SK-N-SH (cell line): ENCODE data around the gene FAM222B. TPM values are rescaled to one million over a fixed set of nuclear protein-coding genes. Genes with fewer than 3 reads are reported as not detected.
A peak's percentile ranks its signal among the peaks of the same experiment; 100 is the strongest.
"Not testable (repeated sequence)": the region's sequence is repeated elsewhere in the genome, so short reads cannot be mapped to it uniquely, and the experiment has no call there.

Source experiments
- CTCF ChIA-PET: fragments of 300-600, 350-600 bp; formaldehyde crosslinking; extraction: SDS; loops from one replicate; lab custom pipeline; 2021; lab: Yijun Ruan, JAX
- POLR2A ChIA-PET: fragments of 350-600 bp; sonication (Branson Sonifier 250); formaldehyde crosslinking; extraction: SDS; loops from one replicate; lab custom pipeline; 2020; ENCODE audit warnings: antibody characterized with exemption, inconsistent platforms; lab: Yijun Ruan, JAX
- DNase-seq: peaks from one replicate; pipeline ENCODE4 v3.0.0; 2012
- H2AFZ ChIP-seq: fragments of 200-600 bp; sonication (generic); 2 replicates; pipeline ENCODE4 v1.8.1; 2016; ENCODE audit warnings: antibody characterized with exemption, mild to moderate bottlenecking, low read depth
- H3F3A ChIP-seq: fragments of 200-600 bp; sonication (generic); replicated peaks from 2 replicates; pipeline ENCODE3; 2016; ENCODE audit warnings: antibody characterized with exemption, mild to moderate bottlenecking; ENCODE audit not compliant: insufficient read depth
- H3K27ac ChIP-seq, 2 experiments: fragments of 200-500 bp in 1 of 2; fragments of 200-600 bp in 1 of 2; sonication (Bioruptor generic) in 1 of 2; sonication (generic), shearing (Covaris generic) in 1 of 2; 2 replicates each; pipeline versions ENCODE4 v1.5.1 to v1.6.1; 2014 to 2016; ENCODE audit warnings: low read depth in 2 of 2, inconsistent platforms in 1 of 2, low read length in 1 of 2, mild to moderate bottlenecking in 1 of 2, mixed read lengths in 1 of 2
- H3K27me3 ChIP-seq: fragments of 200-600 bp; sonication (generic), shearing (Covaris generic); 2 replicates; pipeline ENCODE4 v1.6.1; 2016; ENCODE audit warnings: mixed run types; ENCODE audit not compliant: insufficient read depth
- H3K36me3 ChIP-seq, 2 experiments: fragments of 200-500 bp in 1 of 2; fragments of 200-600 bp in 1 of 2; sonication (Bioruptor generic) in 1 of 2; sonication (generic) in 1 of 2; replicated peaks in 1 of 2; 2 replicates each; pipeline versions ENCODE3 to v1.5.1; 2014 to 2016; ENCODE audit warnings: low read length in 1 of 2, mild to moderate bottlenecking in 1 of 2; ENCODE audit not compliant: insufficient read depth in 2 of 2, control insufficient read depth in 1 of 2
- H3K4me1 ChIP-seq, 2 experiments: fragments of 200-500 bp in 1 of 2; fragments of 200-600 bp in 1 of 2; sonication (Bioruptor generic) in 1 of 2; sonication (generic), shearing (Covaris generic) in 1 of 2; 2 replicates each; pipeline versions ENCODE4 v1.5.1 to v1.6.1; 2014 to 2016; ENCODE audit warnings: low read depth in 1 of 2, low read length in 1 of 2, mixed run types in 1 of 2; ENCODE audit not compliant: insufficient read depth in 2 of 2, control insufficient read depth in 1 of 2
- H3K4me2 ChIP-seq: fragments of 200-600 bp; sonication (generic), shearing (Covaris generic); 2 replicates; pipeline ENCODE4 v1.6.1; 2017; ENCODE audit warnings: mixed run types
- H3K4me3 ChIP-seq, 2 experiments: fragments of 200-500 bp in 1 of 2; fragments of 200-600 bp in 1 of 2; sonication (Bioruptor generic) in 1 of 2; sonication (generic), shearing (Covaris generic) in 1 of 2; 2 replicates each; pipeline versions ENCODE4 v1.5.1 to v1.8.1; 2014 to 2016; ENCODE audit warnings: low read depth in 2 of 2, inconsistent platforms in 1 of 2, low read length in 1 of 2, mild to moderate bottlenecking in 1 of 2, mixed read lengths in 1 of 2, moderate library complexity in 1 of 2
- H3K79me2 ChIP-seq: fragments of 200-600 bp; sonication (generic); 2 replicates; pipeline ENCODE4 v1.8.1; 2017; ENCODE audit warnings: mild to moderate bottlenecking; ENCODE audit not compliant: insufficient read depth
- H3K9ac ChIP-seq: fragments of 200-600 bp; sonication (generic); 2 replicates; pipeline ENCODE4 v1.6.1; 2017; ENCODE audit warnings: mixed run types
- H3K9me2 ChIP-seq: fragments of 200-600 bp; sonication (generic); 2 replicates; pipeline ENCODE4 v1.6.1; 2017; ENCODE audit warnings: mixed run types
- H3K9me3 ChIP-seq: fragments of 200-600 bp; sonication (generic); 2 replicates; pipeline ENCODE4 v1.6.1; 2017; ENCODE audit warnings: mixed run types, mild to moderate bottlenecking, moderate library complexity
- H4K20me1 ChIP-seq: fragments of 200-600 bp; sonication (generic); 2 replicates; pipeline ENCODE4 v1.6.1; 2017; ENCODE audit warnings: mild to moderate bottlenecking, mixed run types; ENCODE audit not compliant: insufficient read depth
- FOSL2 ChIP-seq: IDR thresholded peaks from 2 replicates; pipeline ENCODE4 v1.4.0; 2012; ENCODE audit warnings: low read depth, mild to moderate bottlenecking, moderate library complexity, borderline replicate concordance
- JUND ChIP-seq: IDR thresholded peaks from 2 replicates; pipeline ENCODE4 v1.4.0; 2012
- YY1 ChIP-seq: IDR thresholded peaks from 2 replicates; pipeline ENCODE4 v1.4.0; 2012; ENCODE audit warnings: low read depth, mild to moderate bottlenecking
- WGBS: methylation state at CpG from one replicate; pipeline ENCODE4 v1.1.6; 2017; ENCODE audit warnings: low lambda C conversion rate; 5-methylcytosine and 5-hydroxymethylcytosine counted together
- polyA plus RNA-seq, 3 experiments: library from polyadenylated mRNA; depleted of rRNA; stranded (reverse); fragments of >200 nt; gene quantifications; 2 replicates each; pipeline ENCODE4 v1.2.3, GENCODE V29; 2012

The FAM222B gene
- polyA plus RNA-seq, 1 of the 3 experiments (the other 2 are of a cell fraction): 9.0 TPM

GRCh38 chr17:28735913-28736769 lies 106.4 kb downstream of the FAM222B start:
- H3K4me3 ChIP-seq, H3K9me2 ChIP-seq, H2AFZ ChIP-seq, H3K27me3 ChIP-seq, H3K79me2 ChIP-seq, DNase-seq, H3K36me3 ChIP-seq, H3K9me3 ChIP-seq, H3K27ac ChIP-seq, H3K4me1 ChIP-seq, H3K4me2 ChIP-seq, H4K20me1 ChIP-seq, H3K9ac ChIP-seq, H3F3A ChIP-seq: not testable (repeated sequence)
- CTCF ChIA-PET: interaction anchor here (1.1 to 1.2 kb wide), 2 partner anchors 9 to 11 kb away, joined by 3 to 8 read pairs; partner anchors contain the start of gene TLCD1
- POLR2A ChIA-PET: interaction anchor here (0.8 kb wide), 1 partner anchor 7 kb away, joined by 3 read pairs; the partner anchor contains the start of gene TRAF4
- 90% methylated on average over 7 of the region's 8 CpGs for WGBS

- Histone ChIP-seq H4K20me1 (no peaks in the 10 kb centered on the region), H3F3A (no peaks in the 10 kb centered on the region), H3K4me1 (no peaks in the 10 kb centered on the region), H3K36me3 (no peaks in the 10 kb centered on the region), H3K9me2 (no peaks in the 10 kb centered on the region), H2AFZ (no peak overlapping the region), H3K9me3 (no peaks in the 10 kb centered on the region), H3K27ac (no peak overlapping the region), H3K4me3 (no peak overlapping the region), H3K79me2 (no peaks in the 10 kb centered on the region), H3K27me3 (no peaks in the 10 kb centered on the region), H3K9ac (no peak overlapping the region)
- 62% methylated on average over 4 of the region's 5 CpGs for WGBS
- POLR2A ChIA-PET: interaction anchor here (0.8 kb wide), 1 partner anchor 8 kb away, joined by 3 read pairs; the partner anchor contains the start of gene TRAF4
- DNase-seq: no peak
- CTCF ChIA-PET: interaction anchor here (1.1 to 1.2 kb wide), 3 partner anchors 9 to 14 kb away, joined by 3 to 8 read pairs (median 5); partner anchors contain the start of gene TLCD1
- TF ChIP-seq JUND (no peak), FOSL2 (0 out of 2 replicates have a peak, but pooled peaks have one; percentile 7)
- TF ChIP-seq, all 33 proteins: peak for 1
- H3K4me2 ChIP-seq: no peak overlapping the region
These were observed 107.3 kb downstream of the FAM222B start for GRCh38 chr17:28735242-28735722.

GRCh38 chr17:28734712-28735241 lies 107.8 kb downstream of the FAM222B start:
- whole genome bisulfite sequencing: 82% methylated on average over 10 of the region's 10 CpGs
- Histone ChIP-seq H3K27ac (no peak overlapping the region), H3K4me3 (no peak overlapping the region), H3F3A (no peaks in the 10 kb centered on the region), H3K36me3 (no peaks in the 10 kb centered on the region), H3K9me2 (no peaks in the 10 kb centered on the region), H3K9me3 (no peaks in the 10 kb centered on the region), H3K4me2 (no peak overlapping the region), H3K79me2 (no peaks in the 10 kb centered on the region), H4K20me1 (no peaks in the 10 kb centered on the region), H3K4me1 (no peaks in the 10 kb centered on the region), H3K9ac (no peak overlapping the region), H3K27me3 (no peaks in the 10 kb centered on the region), H2AFZ (no peak overlapping the region)
- no peak for TF ChIP-seq YY1
- no peak for DNase-seq
- ChIA-PET POLR2A (interaction anchor here (0.8 to 1.1 kb wide), 2 partner anchors 8 to 9 kb away, joined by 3 read pairs; partner anchors contain the start of gene TRAF4), CTCF (interaction anchor here (1.1 to 1.2 kb wide), 3 partner anchors 8 to 15 kb away, joined by 3 to 8 read pairs (median 5); partner anchors contain the start of gene TLCD1)
